Pancreas (tissue), 10 donors: ENCODE measurements around the gene SIM2. TPM values are rescaled to one million over a fixed set of nuclear protein-coding genes. Genes with fewer than 3 reads are reported as not detected.

Source experiments
- ATAC-seq, 4 donors: fragments of 200-7000 bp; cut with Tn5 transposase; one replicate each; pipeline versions ENCODE4 v1.8.0 to v1.9.1; 2020; ENCODE audit warnings: mild to moderate bottlenecking in 4 of 4, moderate library complexity in 4 of 4
- DNase-seq, 6 donors: peaks; one replicate each; pipeline ENCODE4 v3.0.0-alpha.2; 2020
- FAIRE-seq: peaks from 2 replicates; lab custom pipeline; 2012; peaks lifted over from hg19 to GRCh38; lab: Jason Lieb, UNC
- H3K27ac ChIP-seq, 4 donors: fragments of 200-600 bp; sonication (generic); 1 replicate in 3 of 4; 2 replicates in 1 of 4; pipeline versions ENCODE4 v1.5.0 to v1.8.0; 2020
- H3K27me3 ChIP-seq, 4 donors: fragments of 200-600 bp; one replicate each; pipeline ENCODE4 v1.8.0; 2021
- H3K36me3 ChIP-seq, 3 donors: fragments of 200-600 bp; sonication (generic) in 1 of 3; one replicate each; pipeline versions ENCODE4 v1.5.0 to v1.8.0; 2020 to 2021
- H3K4me1 ChIP-seq, 3 donors: fragments of 200-600 bp; one replicate each; pipeline ENCODE4 v1.8.0; 2021
- H3K4me3 ChIP-seq, 4 donors: fragments of 200-600 bp; sonication (generic) in 2 of 4; one replicate each; pipeline versions ENCODE4 v1.5.0 to v1.8.0; 2020 to 2021
- H3K9me3 ChIP-seq, 4 donors: fragments of 200-600 bp; one replicate each; pipeline ENCODE4 v1.8.0; 2021
- CTCF ChIP-seq, 4 donors: fragments of 200-600 bp; sonication (generic) in 3 of 4; IDR thresholded peaks; one replicate each; pipeline versions ENCODE4 v1.5.0 to v1.8.0; 2021; ENCODE audit warnings: antibody characterized with exemption in 4 of 4
- WGBS, 2 donors: extraction: QIAGEN DNeasy Blood & Tissue Kit; methylation state at CpG; one replicate each; pipeline ENCODE4 v1.1.7; 2013; 5-methylcytosine and 5-hydroxymethylcytosine counted together
- intact Hi-C, 3 donors: fragments of 100-400 bp; cut with DNase I; formaldehyde crosslinking; loops; one replicate each; pipeline versions ENCODE4 v1.11.1 to v1.14.2; 2022
- polyA plus RNA-seq, 2 donors: library from polyadenylated mRNA; stranded (reverse); fragments of 200-250 nt; gene quantifications; one replicate each; pipeline ENCODE4 v1.2.3, GENCODE V29; 2013
- total RNA-seq, 6 donors: library from RNA; stranded (reverse); fragmentation: NEBNext Ultra II Directional in 4 of 6; extraction: Animal tissue kit (Norgen Biotek cat#: 25700) in 4 of 6; gene quantifications; one replicate each; pipeline versions ENCODE4 v1.2.1 to v1.2.4, GENCODE V29; 2021 to 2023
- donor health status: healthy with polysubstance abuse.
- donor health status: DM: no; HTN: no; CAD: no; lungs with moderate emphysema.
- donor health status: DM: no; HTN: no; CAD: no.
- donor health status: control.
- donor health status: control.
- donor health status: Bipolar disorder and iron deficiency.
- donor health status: DM: yes; HTN: yes; CAD: no.
- donor health status: DM: no; HTN: no; CAD: no.
- donor health status: DM: no; HTN: no; CAD: no.
- donor health status: DM: yes; HTN: yes; CAD: no.

The SIM2 gene
- total and polyA plus RNA-seq, 8 donors = 0.02 to 0.53 (median 0.13) TPM; not detected in 5

GRCh38 chr21:36722370-36723368 is 23.8 kb downstream of the SIM2 start:
- WGBS, 2 donors = 77 to 83% methylated on average over 25 of the region's 25 CpGs
- no peaks in the 10 kb centered on the region for H3K4me1 ChIP-seq
- ATAC-seq (no peak), DNase-seq (no peak), FAIRE-seq (no peak)
- H3K36me3 ChIP-seq = no peaks in the 10 kb centered on the region
- H3K27ac ChIP-seq = no peak overlapping the region
- no peaks in the 10 kb centered on the region for H3K27me3 ChIP-seq
- H3K4me3 ChIP-seq = no peak overlapping the region
- no peak for TF ChIP-seq CTCF (IDR thresholded peaks at IDR 0.05)
- H3K9me3 ChIP-seq = no peaks in the 10 kb centered on the region
- intact Hi-C loops = no loop called here

GRCh38 chr21:36723371-36723881 is 24.5 kb downstream of the SIM2 start:
- H3K4me3 ChIP-seq = no peak overlapping the region
- ATAC-seq (no peak), DNase-seq (no peak), FAIRE-seq (no peak)
- no peaks in the 10 kb centered on the region for H3K9me3 ChIP-seq
- no peaks in the 10 kb centered on the region for H3K36me3 ChIP-seq
- H3K27ac ChIP-seq = no peak overlapping the region
- no peaks in the 10 kb centered on the region for H3K27me3 ChIP-seq
- no peak for TF ChIP-seq CTCF (IDR thresholded peaks at IDR 0.05)
- H3K4me1 ChIP-seq = no peaks in the 10 kb centered on the region
- intact Hi-C loops = no loop called here
- WGBS, 2 donors = 76 to 87% methylated on average over 14 of the region's 14 CpGs

DNA sequence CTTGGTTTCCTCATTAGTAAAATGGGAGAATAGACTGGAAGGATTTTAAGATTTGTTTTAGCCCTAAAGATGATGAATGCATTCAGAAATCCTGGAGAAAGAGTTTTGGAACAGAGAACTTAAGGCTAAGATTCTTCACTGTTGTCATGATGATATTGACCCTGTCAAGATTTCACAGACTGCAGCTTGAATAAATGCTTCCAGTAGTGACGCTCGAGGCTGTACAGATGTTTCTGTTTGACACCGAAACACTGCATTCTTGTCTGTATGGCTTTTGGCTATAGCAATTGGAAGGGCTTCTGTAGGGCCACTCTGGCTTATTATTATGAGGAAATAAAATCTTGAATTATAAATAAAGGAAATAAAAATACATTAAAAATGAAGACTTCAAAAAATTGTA is 25.7 kb downstream of the SIM2 start:
- DNase-seq = no peak
- intact Hi-C loops = no loop called here
- no peak for TF ChIP-seq CTCF (IDR thresholded peaks at IDR 0.05)
- no peaks in the 10 kb centered on the region for H3K9me3 ChIP-seq
- 73 to 80% methylated on average over 3 of the region's 3 CpGs for WGBS, 2 donors
- H3K27me3 ChIP-seq = no peaks in the 10 kb centered on the region
- H3K36me3 ChIP-seq = no peaks in the 10 kb centered on the region
- H3K4me3 ChIP-seq = no peak overlapping the region
- H3K27ac ChIP-seq = no peak overlapping the region
- H3K4me1 ChIP-seq = no peaks in the 10 kb centered on the region
- no peak for FAIRE-seq
- no peak for ATAC-seq

DNA sequence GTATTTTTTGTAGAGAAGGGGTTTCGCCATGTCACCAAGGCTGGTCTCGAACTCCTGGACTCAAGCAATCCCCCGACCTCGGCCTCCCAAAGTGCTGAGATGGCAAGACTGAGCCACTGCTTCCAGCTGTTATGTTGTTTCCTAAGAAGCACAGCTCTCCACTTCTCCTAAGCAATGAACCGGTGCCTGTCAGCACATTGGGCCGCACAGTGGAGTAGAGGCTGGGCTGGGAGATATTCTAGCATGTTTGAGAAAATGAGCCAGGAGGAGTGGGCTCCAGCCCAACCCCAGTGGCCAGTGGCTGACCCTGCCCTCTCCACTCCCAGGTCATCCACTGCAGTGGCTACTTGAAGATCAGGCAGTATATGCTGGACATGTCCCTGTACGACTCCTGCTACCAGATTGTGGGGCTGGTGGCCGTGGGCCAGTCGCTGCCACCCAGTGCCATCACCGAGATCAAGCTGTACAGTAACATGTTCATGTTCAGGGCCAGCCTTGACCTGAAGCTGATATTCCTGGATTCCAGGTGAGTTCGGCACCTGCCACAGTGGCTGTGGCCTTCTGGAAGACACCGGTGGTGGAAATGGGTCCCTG is 27.0 kb downstream of the SIM2 start:
- FAIRE-seq (no peak), DNase-seq (no peak), ATAC-seq (no peak)
- Histone ChIP-seq H3K9me3 (no peaks in the 10 kb centered on the region), H3K36me3 (no peaks in the 10 kb centered on the region), H3K27ac (no peak overlapping the region), H3K4me3 (no peak overlapping the region), H3K4me1 (peaks cover 0 to 5% (median 0%) of the 10 kb centered on the region in 3 donors), H3K27me3 (no peaks in the 10 kb centered on the region)
- no peak for TF ChIP-seq CTCF (IDR thresholded peaks at IDR 0.05)
- 95 to 96% methylated on average over 12 of the region's 12 CpGs for WGBS, 2 donors
- intact Hi-C loops = no loop called here
